ENCODE measurements around the gene MAP4K3. TPM values are rescaled to one million over a fixed set of nuclear protein-coding genes. Genes with fewer than 3 reads are reported as not detected.

The MAP4K3 gene
- total and polyA plus RNA-seq, 9 of the 15 experiments (the other 6 are each of a cell fraction or from before 2014, with no cell fraction given), result 3.1 to 30.0 (median 16.9) TPM

GRCh38 chr2:39335930-39336329 is 101.2 kb downstream of the MAP4K3 start:
- Histone ChIP-seq H3K4me2 (ENCODE audit: insufficient read depth, low read length) (no peak overlapping the region), H3K4me3 (no peak overlapping the region), H3K27me3 (ENCODE audit: control insufficient read depth in 2 of 2, insufficient read depth in 2 of 2, low read length in 2 of 2) (no peaks in the 10 kb centered on the region), H3K9me3 (replicated peaks; ENCODE audit: control insufficient read depth, insufficient read depth, low read depth, low read length) (no peaks in the 10 kb centered on the region), H3K36me3 (ENCODE audit: control insufficient read depth, insufficient read depth, low read length) (peaks cover 18% of the 10 kb centered on the region), H2AFZ (ENCODE audit: low read depth, low read length) (no peak overlapping the region), H3K9me1 (ENCODE audit: control insufficient read depth, insufficient read depth, low read length) (no peaks in the 10 kb centered on the region), H3K9ac (ENCODE audit: insufficient read depth in 1 of 2, low read depth in 2 of 2, low read length in 2 of 2) (no peak overlapping the region), H3K79me2 (ENCODE audit: control insufficient read depth, insufficient read depth, low read length) (peaks cover 8% of the 10 kb centered on the region; the same call in 2 of the 3 replicates), H4K20me1 (replicated peaks; ENCODE audit: control insufficient read depth, insufficient read depth, low read length) (no peaks in the 10 kb centered on the region), H3K4me1 (replicated peaks in 1 of 2; ENCODE audit: control insufficient read depth in 2 of 2, insufficient read depth in 2 of 2, low read length in 2 of 2) (peaks cover 7 to 10% of the 10 kb centered on the region in 2 experiments; a peak in 2 of 5 replicates), H3K27ac (ENCODE audit: extremely low read depth, low read depth, low read length) (no peak overlapping the region)
- intact Hi-C loops (cut with micrococcal nuclease) (loop anchor here (5.0 kb wide), 1 partner anchor 101 kb away; the partner anchor contains the start of gene MAP4K3), in situ Hi-C loops (cut with MboI) (no loop called here)
- ChIA-PET POLR2A (no interaction called here), CTCF (ENCODE audit: low intra/inter-chr PET ratio) (no interaction called here)
- no peak for DNase-seq (ENCODE audit: extremely low read depth in 1 of 4, low spot score in 3 of 4)
- TF ChIP-seq ZNF512 (tag; IDR thresholded peaks at IDR 0.05) (peak; percentile 56), ZNF143 (CRISPR knock-in tag; IDR thresholded peaks at IDR 0.05) (no peak), CCAR2 (IDR thresholded peaks at IDR 0.05; ENCODE audit: low read depth, low read length) (no peak), ZNF407 (IDR thresholded peaks at IDR 0.05; ENCODE audit: low read depth) (no peak), SMARCC2 (IDR thresholded peaks at IDR 0.05; ENCODE audit: low read depth) (no peak)
- WGBS (ENCODE audit: insufficient coverage, low coverage, missing lambda C conversion rate), result 92% methylated on average over 2 of the region's 3 CpGs
- no peak for ATAC-seq
- BruUV-seq (replicated peaks), result no TSS peak
- FAIRE-seq, result no peak
